SK-N-SH treated with all-trans-retinoic acid at 6 μM for 48 hours (cell line): Measurements from ENCODE around the gene C1orf105.

Source experiments
- BACH2 ChIP-seq: fragments of 250-450 bp; sonication (Bioruptor Pico); IDR thresholded peaks from 2 replicates; pipeline ENCODE4 v1.9.0; 2021; ENCODE audit warnings: mild to moderate bottlenecking, borderline replicate concordance
- CREB5 ChIP-seq: fragments of 250-450 bp; sonication (Bioruptor Pico); IDR thresholded peaks from 2 replicates; pipeline ENCODE4 v1.5.1; 2020; ENCODE audit warnings: low read depth, mild to moderate bottlenecking, moderate library complexity
- CSDC2 ChIP-seq: fragments of 250-450 bp; sonication (Bioruptor Pico); IDR thresholded peaks from 2 replicates; pipeline ENCODE4 v1.5.0; 2020; ENCODE audit warnings: mild to moderate bottlenecking, moderate library complexity
- GLIS3 ChIP-seq: fragments of 250-450 bp; sonication (Bioruptor Pico); IDR thresholded peaks from 2 replicates; pipeline ENCODE4 v1.5.0; 2020; ENCODE audit warnings: mild to moderate bottlenecking, moderate library complexity
- ISL1 ChIP-seq: fragments of 250-450 bp; sonication (Bioruptor Pico); IDR thresholded peaks from 2 replicates; pipeline ENCODE4 v2.1.2; 2022; ENCODE audit warnings: mild to moderate bottlenecking, moderate library complexity
- OSR1 ChIP-seq: fragments of 250-450 bp; sonication (Bioruptor Pico); IDR thresholded peaks from 2 replicates; pipeline ENCODE4 v1.8.0; 2022; ENCODE audit warnings: moderate library complexity, mild to moderate bottlenecking, inconsistent platforms
- PATZ1 ChIP-seq: fragments of 250-450 bp; sonication (Bioruptor Pico); IDR thresholded peaks from 2 replicates; pipeline ENCODE4 v1.8.0; 2020; ENCODE audit warnings: mild to moderate bottlenecking, moderate library complexity, borderline replicate concordance
- RARB ChIP-seq: fragments of 250-450 bp; sonication (Bioruptor Pico); IDR thresholded peaks from 2 replicates; pipeline ENCODE4 v1.8.0; 2021; ENCODE audit warnings: mild to moderate bottlenecking, moderate library complexity
- TCF4 ChIP-seq: fragments of 250-450 bp; sonication (Bioruptor Pico); IDR thresholded peaks from 2 replicates; pipeline ENCODE4 v1.8.0; 2021; ENCODE audit warnings: mild to moderate bottlenecking, moderate library complexity, borderline replicate concordance
- ZFP3 ChIP-seq: fragments of 250-450 bp; sonication (Bioruptor Pico); IDR thresholded peaks from 2 replicates; pipeline ENCODE4 v1.5.0; 2020; ENCODE audit warnings: mild to moderate bottlenecking, moderate library complexity
- ZFP30 ChIP-seq: fragments of 450-650 bp; formaldehyde crosslinking; IDR thresholded peaks from 2 replicates; pipeline ENCODE4 v1.5.0; 2022; ENCODE audit warnings: mild to moderate bottlenecking, moderate library complexity
- ZNF565 ChIP-seq: fragments of 450-650 bp; formaldehyde crosslinking; conservative IDR thresholded peaks from 2 replicates; pipeline ENCODE4 v1.5.0; 2020; ENCODE audit warnings: low read depth, mild to moderate bottlenecking, moderate library complexity
- TF ChIP-seq, protein P1 (sequence below): fragments of 250-450 bp; sonication (Bioruptor Pico); IDR thresholded peaks from 2 replicates; pipeline ENCODE4 v1.5.0; 2020; ENCODE audit warnings: mild to moderate bottlenecking, moderate library complexity
- TF ChIP-seq, protein P2 (sequence below): fragments of 250-450 bp; sonication (Bioruptor Pico); IDR thresholded peaks from 2 replicates; pipeline ENCODE4 v1.8.0; 2021; ENCODE audit warnings: low read depth, mild to moderate bottlenecking, moderate library complexity, borderline replicate concordance

GRCh38 chr1:172507741-172508140 is 87.3 kb downstream of the C1orf105 start:
- no peak for TF ChIP-seq ZNF565 (CRISPR knock-in tag)
- no peak for TF ChIP-seq CREB5 (CRISPR knock-in tag)
- no peak for TF ChIP-seq ISL1
- no peak for TF ChIP-seq PATZ1
- no peak for TF ChIP-seq OSR1 (CRISPR knock-in tag)
- no peak for TF ChIP-seq ZFP3 (CRISPR knock-in tag)
- no peak for TF ChIP-seq ZFP30 (CRISPR knock-in tag)
- TF ChIP-seq, protein P1, sequence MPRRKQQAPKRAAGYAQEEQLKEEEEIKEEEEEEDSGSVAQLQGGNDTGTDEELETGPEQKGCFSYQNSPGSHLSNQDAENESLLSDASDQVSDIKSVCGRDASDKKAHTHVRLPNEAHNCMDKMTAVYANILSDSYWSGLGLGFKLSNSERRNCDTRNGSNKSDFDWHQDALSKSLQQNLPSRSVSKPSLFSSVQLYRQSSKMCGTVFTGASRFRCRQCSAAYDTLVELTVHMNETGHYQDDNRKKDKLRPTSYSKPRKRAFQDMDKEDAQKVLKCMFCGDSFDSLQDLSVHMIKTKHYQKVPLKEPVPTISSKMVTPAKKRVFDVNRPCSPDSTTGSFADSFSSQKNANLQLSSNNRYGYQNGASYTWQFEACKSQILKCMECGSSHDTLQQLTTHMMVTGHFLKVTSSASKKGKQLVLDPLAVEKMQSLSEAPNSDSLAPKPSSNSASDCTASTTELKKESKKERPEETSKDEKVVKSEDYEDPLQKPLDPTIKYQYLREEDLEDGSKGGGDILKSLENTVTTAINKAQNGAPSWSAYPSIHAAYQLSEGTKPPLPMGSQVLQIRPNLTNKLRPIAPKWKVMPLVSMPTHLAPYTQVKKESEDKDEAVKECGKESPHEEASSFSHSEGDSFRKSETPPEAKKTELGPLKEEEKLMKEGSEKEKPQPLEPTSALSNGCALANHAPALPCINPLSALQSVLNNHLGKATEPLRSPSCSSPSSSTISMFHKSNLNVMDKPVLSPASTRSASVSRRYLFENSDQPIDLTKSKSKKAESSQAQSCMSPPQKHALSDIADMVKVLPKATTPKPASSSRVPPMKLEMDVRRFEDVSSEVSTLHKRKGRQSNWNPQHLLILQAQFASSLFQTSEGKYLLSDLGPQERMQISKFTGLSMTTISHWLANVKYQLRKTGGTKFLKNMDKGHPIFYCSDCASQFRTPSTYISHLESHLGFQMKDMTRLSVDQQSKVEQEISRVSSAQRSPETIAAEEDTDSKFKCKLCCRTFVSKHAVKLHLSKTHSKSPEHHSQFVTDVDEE (CRISPR knock-in tag) = no peak
- no peak for TF ChIP-seq TCF4 (CRISPR knock-in tag)
- TF ChIP-seq RARB = no peak
- no peak for TF ChIP-seq CSDC2
- TF ChIP-seq GLIS3 (CRISPR knock-in tag) = no peak
- TF ChIP-seq, protein P2, sequence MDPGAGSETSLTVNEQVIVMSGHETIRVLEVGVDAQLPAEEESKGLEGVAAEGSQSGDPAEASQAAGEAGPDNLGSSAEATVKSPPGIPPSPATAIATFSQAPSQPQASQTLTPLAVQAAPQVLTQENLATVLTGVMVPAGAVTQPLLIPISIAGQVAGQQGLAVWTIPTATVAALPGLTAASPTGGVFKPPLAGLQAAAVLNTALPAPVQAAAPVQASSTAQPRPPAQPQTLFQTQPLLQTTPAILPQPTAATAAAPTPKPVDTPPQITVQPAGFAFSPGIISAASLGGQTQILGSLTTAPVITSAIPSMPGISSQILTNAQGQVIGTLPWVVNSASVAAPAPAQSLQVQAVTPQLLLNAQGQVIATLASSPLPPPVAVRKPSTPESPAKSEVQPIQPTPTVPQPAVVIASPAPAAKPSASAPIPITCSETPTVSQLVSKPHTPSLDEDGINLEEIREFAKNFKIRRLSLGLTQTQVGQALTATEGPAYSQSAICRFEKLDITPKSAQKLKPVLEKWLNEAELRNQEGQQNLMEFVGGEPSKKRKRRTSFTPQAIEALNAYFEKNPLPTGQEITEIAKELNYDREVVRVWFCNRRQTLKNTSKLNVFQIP (CRISPR knock-in tag) = no peak
- no peak for TF ChIP-seq BACH2 (CRISPR knock-in tag)
